ENCODE measurements around the gene TMEM94.

Gene TMEM94

DNA sequence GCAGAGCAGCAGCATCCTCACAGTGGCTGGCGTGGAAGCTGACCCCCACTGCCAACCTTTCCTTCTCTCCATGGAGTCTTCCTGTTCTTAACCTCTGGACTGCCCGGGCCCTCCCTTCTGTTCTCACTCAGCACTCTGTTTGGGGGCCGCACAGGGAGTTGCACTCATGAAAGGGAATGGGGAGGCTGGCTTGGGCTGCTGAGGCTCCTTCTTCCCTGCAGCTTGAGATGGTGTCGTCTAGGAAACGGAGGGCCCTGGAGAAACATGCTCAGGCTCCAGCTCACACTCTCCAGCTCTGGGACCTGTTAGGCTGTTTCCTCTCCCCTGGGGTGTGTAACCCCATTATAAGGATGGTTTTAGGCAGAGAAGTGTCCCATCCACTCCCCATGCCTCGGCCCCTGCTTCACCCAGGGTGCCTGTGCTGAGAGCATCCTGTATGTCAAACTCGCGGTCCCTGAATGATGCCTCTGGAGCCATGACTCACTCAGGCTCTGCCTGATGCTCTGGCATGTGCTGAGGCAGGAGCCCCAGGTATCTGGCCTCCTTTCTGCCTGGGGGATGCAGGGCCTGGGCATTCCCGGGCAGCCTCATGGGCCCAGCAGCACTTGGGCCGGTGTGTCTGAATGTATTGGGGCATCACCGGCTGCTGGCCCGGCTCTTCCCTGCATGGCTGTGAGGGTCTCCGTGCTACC is 18.9 kb downstream of the TMEM94 start:
- Histone ChIP-seq H3K18ac (ENCODE audit: low read length) (peak overlapping the region; percentile 94), H3K4me3 (ENCODE audit: low read length in 2 of 2) (peak overlapping the region in 1 of 2 donors; percentile 3), H3K14ac (ENCODE audit: low read length) (no peak overlapping the region), H3K79me1 (ENCODE audit: low read depth, low read length) (no peaks in the 10 kb centered on the region), H3K4me1 (ENCODE audit: control insufficient read depth in 2 of 2, insufficient read depth in 1 of 2, low read depth in 1 of 2, low read length in 2 of 2) (peaks cover 34 to 39% of the 10 kb centered on the region in 2 donors), H2AFZ (ENCODE audit: low read length) (no peak overlapping the region), H3K27me3 (ENCODE audit: control insufficient read depth in 3 of 3, insufficient read depth in 3 of 3, low read depth in 1 of 3, low read length in 3 of 3) (no peaks in the 10 kb centered on the region), H2BK5ac (ENCODE audit: low read length) (no peak overlapping the region), H3K27ac (replicated peaks; ENCODE audit: low read length) (peak overlapping the region; percentile 61), H2BK15ac (ENCODE audit: low read length) (peak overlapping the region; percentile 92), H4K91ac (ENCODE audit: low read depth, low read length, poor library complexity) (no peak overlapping the region), H2BK120ac (ENCODE audit: low read depth, low read length) (peak overlapping the region; percentile 84), H3K9me3 (replicated peaks in 1 of 2; ENCODE audit: control insufficient read depth in 2 of 2, insufficient read depth in 1 of 2, low read depth in 1 of 2, low read length in 2 of 2) (no peaks in the 10 kb centered on the region), H4K8ac (ENCODE audit: low read depth, low read length) (no peak overlapping the region), H3K36me3 (replicated peaks in 1 of 2; ENCODE audit: control insufficient read depth in 2 of 2, insufficient read depth in 2 of 2, low read length in 2 of 2) (peaks cover 6 to 40% of the 10 kb centered on the region in 2 donors), H3K4me2 (ENCODE audit: insufficient read depth, low read length, poor library complexity, severe bottlenecking) (no peak overlapping the region), H3K4ac (ENCODE audit: low read length) (no peak overlapping the region), H2AK5ac (ENCODE audit: low read depth, low read length) (peak overlapping the region; percentile 76), H2BK12ac (ENCODE audit: low read length) (no peak overlapping the region), H3K23ac (ENCODE audit: low read depth, low read length, poor library complexity) (peak overlapping the region; percentile 6), H3K9ac (ENCODE audit: low read depth, low read length, poor library complexity) (peak overlapping the region; percentile 34)
- WGBS, 2 donors (ENCODE audit: extremely low coverage in 2 of 2, insufficient read length in 2 of 2, insufficient replicate concordance in 1 of 2), result no CpG with 5 or more reads among the region's 13 CpGs
- DNase-seq (ENCODE audit: low spot score), result no peak

GRCh38 chr17:75475851-75476250 is 19.4 kb downstream of the TMEM94 start:
- no peak for DNase-seq (ENCODE audit: low spot score)
- Histone ChIP-seq H3K4ac (ENCODE audit: low read length) (no peak overlapping the region), H2AK5ac (ENCODE audit: low read depth, low read length) (peak overlapping the region; percentile 76), H2BK12ac (ENCODE audit: low read length) (peak overlapping the region; percentile 47), H2BK5ac (ENCODE audit: low read length) (no peak overlapping the region), H2AFZ (ENCODE audit: low read length) (peak overlapping the region; percentile 41), H3K27me3 (ENCODE audit: control insufficient read depth in 3 of 3, insufficient read depth in 3 of 3, low read depth in 1 of 3, low read length in 3 of 3) (no peaks in the 10 kb centered on the region), H3K36me3 (replicated peaks in 1 of 2; ENCODE audit: control insufficient read depth in 2 of 2, insufficient read depth in 2 of 2, low read length in 2 of 2) (peaks cover 6 to 40% of the 10 kb centered on the region in 2 donors), H4K91ac (ENCODE audit: low read depth, low read length, poor library complexity) (peak overlapping the region; percentile 22), H3K9ac (ENCODE audit: low read depth, low read length, poor library complexity) (peak overlapping the region; percentile 45), H2BK120ac (ENCODE audit: low read depth, low read length) (no peak overlapping the region), H3K4me3 (ENCODE audit: low read length in 2 of 2) (peak overlapping the region in 1 of 2 donors; percentile 17), H3K23ac (ENCODE audit: low read depth, low read length, poor library complexity) (peak overlapping the region; percentile 6), H3K4me1 (ENCODE audit: control insufficient read depth in 2 of 2, insufficient read depth in 1 of 2, low read depth in 1 of 2, low read length in 2 of 2) (peaks cover 37 to 39% of the 10 kb centered on the region in 2 donors), H4K8ac (ENCODE audit: low read depth, low read length) (no peak overlapping the region), H3K27ac (replicated peaks; ENCODE audit: low read length) (peak overlapping the region; percentile 48), H3K18ac (ENCODE audit: low read length) (peak overlapping the region; percentile 84), H2BK15ac (ENCODE audit: low read length) (peak overlapping the region; percentile 92), H3K14ac (ENCODE audit: low read length) (no peak overlapping the region), H3K79me1 (ENCODE audit: low read depth, low read length) (no peaks in the 10 kb centered on the region), H3K9me3 (replicated peaks in 1 of 2; ENCODE audit: control insufficient read depth in 2 of 2, insufficient read depth in 1 of 2, low read depth in 1 of 2, low read length in 2 of 2) (no peaks in the 10 kb centered on the region), H3K4me2 (ENCODE audit: insufficient read depth, low read length, poor library complexity, severe bottlenecking) (no peak overlapping the region)
- WGBS, 2 donors (ENCODE audit: extremely low coverage in 2 of 2, insufficient read length in 2 of 2, insufficient replicate concordance in 1 of 2), result no CpG with 5 or more reads among the region's 3 CpGs

GRCh38 chr17:75476271-75476671 is 19.8 kb downstream of the TMEM94 start:
- Histone ChIP-seq H4K8ac (ENCODE audit: low read depth, low read length) (no peak overlapping the region), H2BK12ac (ENCODE audit: low read length) (no peak overlapping the region), H3K79me1 (ENCODE audit: low read depth, low read length) (no peaks in the 10 kb centered on the region), H3K14ac (ENCODE audit: low read length) (no peak overlapping the region), H2AFZ (ENCODE audit: low read length) (peak overlapping the region; percentile 43), H4K91ac (ENCODE audit: low read depth, low read length, poor library complexity) (no peak overlapping the region), H3K4me1 (ENCODE audit: control insufficient read depth in 2 of 2, insufficient read depth in 1 of 2, low read depth in 1 of 2, low read length in 2 of 2) (peaks cover 41% of the 10 kb centered on the region in 2 donors), H3K4ac (ENCODE audit: low read length) (no peak overlapping the region), H3K9ac (ENCODE audit: low read depth, low read length, poor library complexity) (no peak overlapping the region), H3K36me3 (replicated peaks in 1 of 2; ENCODE audit: control insufficient read depth in 2 of 2, insufficient read depth in 2 of 2, low read length in 2 of 2) (peaks cover 6 to 38% of the 10 kb centered on the region in 2 donors), H3K23ac (ENCODE audit: low read depth, low read length, poor library complexity) (no peak overlapping the region), H3K27ac (replicated peaks; ENCODE audit: low read length) (peak overlapping the region; percentile 48), H2AK5ac (ENCODE audit: low read depth, low read length) (peak overlapping the region; percentile 76), H3K27me3 (ENCODE audit: control insufficient read depth in 3 of 3, insufficient read depth in 3 of 3, low read depth in 1 of 3, low read length in 3 of 3) (no peaks in the 10 kb centered on the region), H3K4me3 (ENCODE audit: low read length in 2 of 2) (peak overlapping the region in 1 of 2 donors; percentile 30), H3K18ac (ENCODE audit: low read length) (peak overlapping the region; percentile 84), H3K4me2 (ENCODE audit: insufficient read depth, low read length, poor library complexity, severe bottlenecking) (no peak overlapping the region), H2BK120ac (ENCODE audit: low read depth, low read length) (no peak overlapping the region), H3K9me3 (replicated peaks in 1 of 2; ENCODE audit: control insufficient read depth in 2 of 2, insufficient read depth in 1 of 2, low read depth in 1 of 2, low read length in 2 of 2) (no peaks in the 10 kb centered on the region), H2BK15ac (ENCODE audit: low read length) (no peak overlapping the region), H2BK5ac (ENCODE audit: low read length) (no peak overlapping the region)
- WGBS, 2 donors (ENCODE audit: extremely low coverage in 2 of 2, insufficient read length in 2 of 2, insufficient replicate concordance in 1 of 2), result no CpG with 5 or more reads among the region's 8 CpGs
- DNase-seq (ENCODE audit: low spot score), result no peak

DNA sequence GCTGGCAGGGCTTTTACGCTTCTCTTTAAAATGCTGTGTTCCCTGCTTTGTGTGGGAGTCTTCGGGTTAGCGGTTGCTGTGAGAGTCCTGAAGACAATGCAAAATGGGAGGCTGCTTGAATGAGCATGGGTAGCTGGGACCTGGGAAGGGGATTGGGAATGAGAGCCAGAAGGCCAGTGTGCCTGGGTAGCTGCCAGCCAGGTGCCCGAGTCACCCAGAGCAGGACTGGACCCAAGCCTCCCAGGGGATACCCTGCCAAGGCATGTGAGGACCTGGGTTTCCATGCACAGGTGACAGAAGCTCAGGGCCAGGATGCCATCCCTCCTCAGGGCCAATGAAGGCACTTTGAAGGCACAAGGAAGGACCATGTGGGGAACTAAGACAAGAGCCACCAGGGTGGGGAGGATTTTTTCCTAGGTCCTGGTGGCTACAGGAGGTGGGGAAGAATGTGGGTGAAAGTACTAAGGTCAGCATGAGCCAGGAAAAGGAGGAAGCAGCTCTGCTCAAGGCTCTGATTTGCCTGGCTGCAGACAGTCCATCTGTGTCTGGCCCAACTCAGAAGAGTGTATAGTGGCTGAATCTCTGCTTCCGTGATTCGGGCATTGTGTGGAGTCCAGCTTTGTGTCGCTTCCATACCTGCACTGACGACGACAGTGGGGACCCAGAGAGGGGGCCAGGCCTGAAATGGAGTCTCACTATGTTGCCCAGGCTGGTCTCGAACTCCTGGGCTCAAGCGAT is 20.5 kb downstream of the TMEM94 start:
- no peak for DNase-seq (ENCODE audit: low spot score)
- H2BK15ac ChIP-seq (ENCODE audit: low read length), result peak overlapping the region; percentile 33
- no peak overlapping the region for H3K4ac ChIP-seq (ENCODE audit: low read length)
- H3K9me3 ChIP-seq (replicated peaks in 1 of 2; ENCODE audit: control insufficient read depth in 2 of 2, insufficient read depth in 1 of 2, low read depth in 1 of 2, low read length in 2 of 2), result no peaks in the 10 kb centered on the region
- H3K18ac ChIP-seq (ENCODE audit: low read length), result peak overlapping the region; percentile 29
- H3K36me3 ChIP-seq (replicated peaks in 1 of 2; ENCODE audit: control insufficient read depth in 2 of 2, insufficient read depth in 2 of 2, low read length in 2 of 2), result peaks cover 6 to 33% of the 10 kb centered on the region in 2 donors
- H2AFZ ChIP-seq (ENCODE audit: low read length), result peak overlapping the region; percentile 43
- peak overlapping the region; percentile 48 for H3K27ac ChIP-seq (replicated peaks; ENCODE audit: low read length)
- H3K79me1 ChIP-seq (ENCODE audit: low read depth, low read length), result no peaks in the 10 kb centered on the region
- WGBS, 2 donors (ENCODE audit: extremely low coverage in 2 of 2, insufficient read length in 2 of 2, insufficient replicate concordance in 1 of 2), result no CpG with 5 or more reads among the region's 11 CpGs
- H4K8ac ChIP-seq (ENCODE audit: low read depth, low read length), result no peak overlapping the region
- H2BK120ac ChIP-seq (ENCODE audit: low read depth, low read length), result no peak overlapping the region
- H3K4me1 ChIP-seq (ENCODE audit: control insufficient read depth in 2 of 2, insufficient read depth in 1 of 2, low read depth in 1 of 2, low read length in 2 of 2), result peaks cover 41 to 46% of the 10 kb centered on the region in 2 donors
- no peak overlapping the region for H3K9ac ChIP-seq (ENCODE audit: low read depth, low read length, poor library complexity)
- H3K4me2 ChIP-seq (ENCODE audit: insufficient read depth, low read length, poor library complexity, severe bottlenecking), result no peak overlapping the region
- no peak overlapping the region for H3K14ac ChIP-seq (ENCODE audit: low read length)
- H3K23ac ChIP-seq (ENCODE audit: low read depth, low read length, poor library complexity), result no peak overlapping the region
- no peaks in the 10 kb centered on the region for H3K27me3 ChIP-seq (ENCODE audit: control insufficient read depth in 3 of 3, insufficient read depth in 3 of 3, low read depth in 1 of 3, low read length in 3 of 3)
- no peak overlapping the region for H4K91ac ChIP-seq (ENCODE audit: low read depth, low read length, poor library complexity)
- H2BK5ac ChIP-seq (ENCODE audit: low read length), result peak overlapping the region; percentile 15
- peak overlapping the region in 1 of 2 donors; percentile 30 for H3K4me3 ChIP-seq (ENCODE audit: low read length in 2 of 2)
- no peak overlapping the region for H2BK12ac ChIP-seq (ENCODE audit: low read length)
- peak overlapping the region; percentile 90 for H2AK5ac ChIP-seq (ENCODE audit: low read depth, low read length)

Data from neuronal stem cell (in vitro differentiated cells).